GM20431 (cell line): Measurements from ENCODE around the gene TRAF2.

Experiments
- in situ Hi-C: fragments of 300-500 bp; cut with MseI, MboI; formaldehyde crosslinking; loops from one replicate; pipeline ENCODE4 v1.15.0; 2020; ENCODE audit warnings: low sequenced_read_pairs; ENCODE audit not compliant: unreplicated experiment

Gene TRAF2

GRCh38 chr9:136928591-136928990, 42.3 kb downstream of the TRAF2 start:
- in situ Hi-C loops: no loop called here

DNA sequence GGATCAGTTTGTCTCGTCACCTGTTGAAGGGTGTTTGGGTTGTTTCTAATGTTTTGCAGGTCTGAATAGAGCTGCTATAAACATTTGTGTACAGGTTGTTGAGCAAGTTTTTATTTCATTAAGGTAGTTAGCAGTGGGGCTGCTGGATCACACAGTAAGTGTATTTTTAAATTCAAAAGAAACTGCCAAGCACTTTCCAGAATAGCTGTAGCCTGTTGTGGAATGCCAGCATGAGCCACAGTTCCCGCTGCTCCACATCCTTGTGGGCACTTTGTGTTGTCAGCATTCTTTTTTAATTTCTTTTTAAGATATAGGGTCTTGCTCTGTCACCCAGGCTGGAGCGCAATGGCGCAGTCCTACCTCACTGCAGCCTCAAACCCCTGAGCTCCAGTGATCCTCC, 43.7 kb downstream of the TRAF2 start:
- in situ Hi-C loops: no loop called here

GRCh38 chr9:136931611-136932130, 45.4 kb downstream of the TRAF2 start:
- in situ Hi-C loops: no loop called here

- in situ Hi-C loops: no loop called here
Measured at GRCh38 chr9:136934277-136934676, 48.0 kb downstream of the TRAF2 start.

- in situ Hi-C loops: no loop called here
Measured at GRCh38 chr9:136935651-136936050, 49.3 kb downstream of the TRAF2 start.

DNA sequence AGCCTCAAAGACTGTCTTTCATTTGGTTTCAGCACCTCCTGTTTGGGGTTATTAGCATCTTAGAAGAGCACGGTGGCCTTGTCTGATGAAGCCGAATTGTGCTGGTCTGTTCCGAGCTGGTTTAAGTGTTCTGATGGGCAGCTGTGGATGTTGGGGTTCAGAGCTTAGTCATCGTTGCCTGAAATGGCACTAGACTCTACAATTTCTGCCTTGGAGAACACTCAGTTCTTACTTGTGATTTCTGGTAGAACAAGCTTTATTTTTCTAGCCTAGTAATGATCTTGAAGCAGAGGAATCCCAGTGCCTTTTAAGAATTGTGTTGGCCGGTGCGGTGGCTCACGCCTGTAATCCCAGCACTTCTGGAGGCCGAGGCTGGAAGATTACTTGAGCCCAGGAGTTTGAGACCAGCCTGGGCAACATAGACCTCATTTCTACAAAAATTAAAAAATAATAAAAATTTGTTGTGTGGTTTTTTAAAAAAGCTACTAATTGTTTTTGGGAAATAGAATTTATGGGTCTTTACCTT, 50.4 kb downstream of the TRAF2 start:
- in situ Hi-C loops: no loop called here

- in situ Hi-C loops: no loop called here
Measured at GRCh38 chr9:136937186-136938001, 51.1 kb downstream of the TRAF2 start.

DNA sequence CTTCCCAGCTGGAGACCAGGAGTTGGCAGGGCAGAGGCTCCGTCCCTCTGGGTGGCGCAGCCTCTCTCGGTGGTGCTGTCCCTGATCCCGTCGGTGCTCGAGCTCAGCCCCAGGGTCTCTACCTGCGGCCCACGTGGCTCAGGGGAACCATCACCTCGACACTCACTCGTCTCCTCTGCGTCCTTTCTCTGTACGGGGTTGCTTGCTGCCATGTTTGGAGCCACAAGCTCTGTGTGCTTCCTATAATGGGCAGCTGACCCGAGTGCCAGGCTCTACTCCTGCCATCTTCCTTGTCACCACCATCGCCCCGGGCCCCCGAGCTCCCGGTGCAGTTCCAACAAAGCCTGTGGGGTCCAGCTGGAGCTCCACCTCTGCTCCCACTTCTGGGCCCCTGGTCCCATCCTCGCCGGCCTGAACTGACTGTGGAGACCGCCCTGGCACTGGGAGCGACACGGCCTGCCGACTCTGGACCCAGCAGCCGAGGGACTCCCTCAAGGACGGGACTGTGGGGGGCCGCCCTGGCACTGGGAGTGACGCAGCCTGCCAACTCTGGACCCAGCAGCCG, 53.2 kb downstream of the TRAF2 start:
- in situ Hi-C loops: no loop called here

DNA sequence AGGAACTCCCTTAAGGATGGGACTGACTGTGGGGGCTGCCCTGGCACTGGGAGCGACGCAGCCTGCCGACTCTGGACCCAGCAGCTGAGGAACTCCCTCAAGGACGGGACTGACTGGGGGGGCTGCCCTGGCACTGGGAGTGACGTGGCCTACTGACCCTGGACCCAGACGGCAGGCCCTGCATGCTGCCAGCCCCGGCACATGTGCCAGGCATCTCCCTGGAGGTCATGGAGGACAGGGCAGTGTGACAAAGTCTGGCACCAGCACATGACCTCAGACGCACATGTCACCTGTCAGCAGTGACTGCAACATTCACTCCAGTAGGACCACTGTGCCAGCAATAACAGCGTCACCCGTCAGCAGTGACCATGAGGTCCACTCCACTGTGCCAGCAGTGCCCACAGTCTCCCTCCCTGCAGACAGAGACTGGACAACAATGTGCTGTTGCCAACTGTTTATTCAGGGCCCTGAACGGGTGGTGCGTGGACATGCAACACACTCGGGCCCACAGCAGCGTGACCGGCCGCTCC, 53.7 kb downstream of the TRAF2 start:
- in situ Hi-C loops: no loop called here

DNA sequence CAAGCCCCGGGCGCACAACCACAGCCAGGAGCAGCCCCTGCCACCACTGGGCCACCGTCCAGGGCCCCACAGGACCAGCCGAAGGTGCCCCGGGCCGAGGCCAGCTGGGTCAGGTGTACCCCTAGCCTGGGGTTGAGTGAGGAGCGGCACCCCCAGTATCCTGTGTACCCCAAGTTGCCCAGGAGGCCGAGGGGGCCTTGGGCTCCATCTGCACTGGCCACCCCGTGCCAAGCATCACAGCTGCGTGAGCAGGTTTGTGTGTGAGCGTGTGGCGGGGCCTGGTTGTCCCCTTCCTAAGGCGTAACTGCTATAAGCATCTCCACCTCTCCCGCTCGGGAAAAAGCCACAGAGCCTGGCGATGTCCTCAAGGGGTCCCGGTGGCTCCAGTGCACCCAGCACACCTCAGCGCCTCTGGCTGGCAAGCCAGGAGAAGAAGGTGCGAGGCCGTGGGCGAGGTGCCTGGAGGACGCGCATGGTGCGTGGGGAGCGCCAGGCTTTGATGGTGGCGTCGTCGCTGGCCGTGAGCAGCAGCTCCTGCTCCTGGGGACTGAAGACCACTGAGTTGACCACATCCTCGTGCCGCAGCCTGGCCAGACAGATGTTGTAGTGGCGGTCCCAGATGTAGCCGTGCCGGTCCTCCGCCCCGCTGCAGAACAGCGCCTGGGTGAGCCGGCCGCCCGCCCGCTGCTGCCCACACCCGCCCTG, 54.4 kb downstream of the TRAF2 start:
- in situ Hi-C loops: no loop called here

GRCh38 chr9:136941231-136942111, 55.2 kb downstream of the TRAF2 start:
- in situ Hi-C loops: no loop called here

- in situ Hi-C loops: no loop called here
Measured at GRCh38 chr9:136942112-136942880, 56.0 kb downstream of the TRAF2 start.

GRCh38 chr9:136942881-136943230, 56.5 kb downstream of the TRAF2 start:
- in situ Hi-C loops: no loop called here

DNA sequence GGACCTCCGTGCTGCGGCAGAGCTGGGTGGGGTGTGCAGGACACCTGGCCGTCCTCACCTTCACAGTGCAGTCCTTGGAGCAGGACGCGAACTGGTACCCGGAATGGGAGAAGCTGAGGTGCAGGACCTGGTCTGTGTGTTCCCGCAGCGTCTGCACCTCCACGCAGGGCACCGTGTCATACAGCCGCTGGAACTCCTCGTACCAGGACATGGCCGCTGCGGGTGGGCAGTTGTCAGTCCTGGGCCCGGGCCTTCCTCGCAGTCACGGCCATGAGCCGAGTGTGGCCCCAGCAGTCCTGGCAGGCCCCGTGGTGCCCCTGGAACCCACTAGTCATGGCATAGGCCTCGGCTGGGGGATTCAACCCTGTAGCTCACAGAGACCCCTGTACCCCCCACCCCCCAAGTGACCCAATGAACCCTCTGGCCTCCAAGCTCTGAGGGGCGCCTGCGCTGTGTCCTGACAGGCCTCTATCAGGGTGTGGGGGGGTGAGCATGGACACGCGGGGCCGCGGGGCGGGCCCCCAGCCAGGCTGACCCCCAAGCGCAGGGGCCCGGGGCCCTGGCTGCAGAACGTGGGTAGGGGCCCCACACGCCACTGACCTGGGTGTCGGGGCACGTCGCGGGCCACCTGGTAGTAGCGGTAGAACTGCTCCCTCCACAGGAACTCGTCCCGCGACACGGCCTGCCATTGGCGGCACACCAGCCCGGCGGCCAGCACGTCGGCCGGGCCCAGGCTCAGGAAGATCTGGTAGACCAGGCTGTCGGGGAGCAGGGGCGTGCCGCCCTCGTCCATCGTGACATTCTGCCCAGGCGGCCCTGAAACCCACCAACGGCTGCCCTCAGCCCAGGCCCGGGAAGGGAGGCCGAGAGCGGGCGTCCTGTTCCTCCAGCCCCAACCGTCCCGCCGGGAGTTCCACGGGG, 57.2 kb downstream of the TRAF2 start:
- in situ Hi-C loops: no loop called here

GRCh38 chr9:136944212-136944518, 57.8 kb downstream of the TRAF2 start:
- in situ Hi-C loops: no loop called here

DNA sequence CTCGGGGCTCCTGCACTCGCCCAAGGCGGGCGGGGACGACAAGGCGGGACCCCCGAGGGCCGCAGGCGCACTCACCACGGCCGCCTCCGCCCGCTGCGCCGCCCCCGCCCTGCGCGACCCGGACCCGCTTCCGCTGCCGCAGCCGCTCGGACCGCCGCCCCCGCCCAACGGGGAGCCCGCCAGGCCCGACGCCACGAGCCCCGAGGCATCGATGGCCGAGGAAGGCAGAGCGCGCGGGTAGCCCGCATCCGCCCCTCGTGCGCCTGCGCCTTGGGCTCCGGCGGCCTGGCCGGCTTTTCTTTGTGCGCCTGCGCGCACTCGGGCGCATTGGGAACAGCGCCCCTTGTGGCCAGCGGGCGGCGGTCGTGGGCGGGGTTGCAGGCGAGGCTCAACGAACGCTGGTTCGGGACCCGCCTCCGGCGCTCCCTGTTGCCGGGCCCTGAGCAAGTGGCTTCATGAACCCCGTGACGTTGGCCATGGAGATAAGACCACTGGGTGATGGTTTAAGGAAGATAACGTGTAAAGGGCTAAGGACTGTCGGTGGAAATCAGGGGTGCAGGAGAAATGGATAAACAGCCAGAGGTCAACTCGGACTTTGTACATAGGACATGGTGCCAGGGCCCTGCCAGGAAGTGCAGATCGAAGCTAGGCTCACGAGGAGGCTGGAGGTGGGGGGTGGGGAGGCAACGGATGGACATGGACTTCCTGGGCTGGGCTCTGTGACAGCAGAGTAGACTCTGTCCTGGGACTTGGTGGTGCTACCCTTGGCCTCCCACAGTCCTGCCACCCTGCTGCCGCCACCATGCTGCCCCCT, 58.4 kb downstream of the TRAF2 start, which contains the start of the genes C8G and FBXW5:
Gene C8G (plus strand): TSS at position 725 of the 814 bp plus-strand sequence. CDS start 78 bp downstream, at position 803.
Gene FBXW5 (minus strand): TSS at position 220 of the 814 bp plus-strand sequence. CDS start 655 bp downstream, outside the sequence.
- in situ Hi-C loops: no loop called here
